Ectodermal cell (in vitro differentiated cells): ENCODE results near the gene RAP2C.

Experiments
- H3K27ac ChIP-seq: 2 replicates; pipeline ENCODE4 v1.7.0; 2013; ENCODE audit warnings: mild to moderate bottlenecking, low read depth, low read length; ENCODE audit not compliant: insufficient read depth, poor library complexity, severe bottlenecking
- H3K27me3 ChIP-seq: 2 replicates; pipeline ENCODE4 v1.7.0; 2013; ENCODE audit warnings: mild to moderate bottlenecking, low read length; ENCODE audit not compliant: insufficient read depth, control insufficient read depth, poor library complexity, severe bottlenecking
- H3K36me3 ChIP-seq: one replicate; pipeline ENCODE4 v1.7.0; 2013; ENCODE audit warnings: low read length; ENCODE audit not compliant: control insufficient read depth, insufficient read depth
- H3K4me1 ChIP-seq: one replicate; pipeline ENCODE4 v1.7.0; 2013; ENCODE audit warnings: low read length; ENCODE audit not compliant: control insufficient read depth, insufficient read depth
- H3K4me3 ChIP-seq: 2 replicates; pipeline ENCODE4 v1.7.0; 2013; ENCODE audit warnings: low read depth, low read length, control low read depth; ENCODE audit not compliant: insufficient read depth
- H3K9me3 ChIP-seq: 2 replicates; pipeline ENCODE4 v1.7.0; 2013; ENCODE audit warnings: mild to moderate bottlenecking, low read length, moderate library complexity; ENCODE audit not compliant: control insufficient read depth
- WGBS, 2 experiments: methylation state at CpG; one replicate each; pipeline ENCODE4 v1.1.7; 2013; ENCODE audit warnings: missing lambda C conversion rate in 2 of 2; 5-methylcytosine and 5-hydroxymethylcytosine counted together

RAP2C gene

DNA sequence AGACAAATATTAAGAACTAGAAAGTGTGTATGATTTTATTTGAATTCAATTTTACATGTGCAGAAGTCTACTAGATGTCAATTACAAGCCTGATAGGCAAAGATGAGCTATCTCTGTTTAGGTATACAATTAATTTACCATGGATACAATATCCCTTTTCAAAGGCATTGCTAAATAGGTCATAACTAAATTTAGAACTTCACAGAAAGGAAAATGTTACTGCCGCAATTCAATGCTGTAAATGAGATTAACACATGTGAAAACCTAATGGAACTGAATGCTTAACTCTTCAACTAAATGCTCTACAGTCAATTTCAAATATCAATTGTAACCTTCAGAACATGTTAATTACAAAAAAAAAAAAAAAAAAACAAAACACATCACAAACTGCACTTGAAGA, 14.6 kb downstream of the RAP2C start:
- Histone ChIP-seq H3K4me3 (no peak overlapping the region), H3K36me3 (no peaks in the 10 kb centered on the region), H3K9me3 (no peaks in the 10 kb centered on the region), H3K4me1 (no peaks in the 10 kb centered on the region), H3K27me3 (no peaks in the 10 kb centered on the region), H3K27ac (no peak overlapping the region)
- WGBS, 2 experiments, result 100% methylated on average over 1 of the region's 1 CpG

DNA sequence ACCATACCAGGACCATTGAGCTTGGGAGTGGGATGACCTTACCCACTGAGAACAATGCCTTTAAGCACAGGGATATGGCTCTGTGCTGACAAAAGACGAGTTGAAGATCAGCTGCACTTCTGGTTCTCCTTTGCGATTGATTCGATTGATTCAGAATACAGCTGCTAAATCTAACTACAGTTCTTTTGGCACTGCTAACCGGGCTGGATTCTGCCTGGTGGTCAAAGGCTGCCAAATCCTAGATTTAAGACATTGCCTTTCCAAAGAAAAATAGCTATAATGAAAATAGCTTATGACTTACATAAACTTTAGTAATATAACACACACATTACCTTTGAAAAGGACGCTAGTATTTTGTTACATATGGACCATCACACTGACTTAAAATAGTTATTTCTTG, 18.3 kb downstream of the RAP2C start:
- no peaks in the 10 kb centered on the region for H3K27me3 ChIP-seq
- H3K9me3 ChIP-seq, result no peaks in the 10 kb centered on the region
- WGBS, 2 experiments, result 89 to 97% methylated on average over 4 of the region's 5 CpGs

DNA sequence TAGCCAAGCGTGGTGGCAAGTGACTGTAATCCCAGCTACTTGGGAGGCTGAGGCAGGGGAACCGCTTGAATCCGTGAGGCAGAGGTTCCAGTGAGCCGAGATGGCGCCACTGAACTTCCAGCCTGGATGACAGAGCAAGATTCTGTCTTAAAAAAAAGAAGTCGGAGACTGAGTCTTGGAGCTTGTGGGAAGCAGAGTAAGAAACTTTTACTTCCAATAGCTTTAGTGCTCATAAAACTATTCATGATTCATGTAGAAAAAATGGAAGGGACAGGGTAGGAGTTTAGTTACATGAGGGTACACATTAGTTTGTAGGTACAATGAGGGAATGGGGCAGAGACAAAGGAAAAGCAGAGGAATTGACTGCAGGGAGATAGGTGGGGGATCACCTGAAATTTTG, 19.3 kb downstream of the RAP2C start:
- H3K36me3 ChIP-seq, result no peaks in the 10 kb centered on the region
- H3K9me3 ChIP-seq, result no peaks in the 10 kb centered on the region
- H3K4me3 ChIP-seq, result no peak overlapping the region
- WGBS, 2 experiments, result 81 to 89% methylated on average over 6 of the region's 6 CpGs
- no peaks in the 10 kb centered on the region for H3K27me3 ChIP-seq
- H3K27ac ChIP-seq, result no peak overlapping the region
- no peaks in the 10 kb centered on the region for H3K4me1 ChIP-seq

More for the DNA sequence above, 18.3 kb downstream of the RAP2C start:
- Histone ChIP-seq H3K36me3 (no peaks in the 10 kb centered on the region), H3K4me3 (no peak overlapping the region), H3K4me1 (no peaks in the 10 kb centered on the region), H3K27ac (no peak overlapping the region)

DNA sequence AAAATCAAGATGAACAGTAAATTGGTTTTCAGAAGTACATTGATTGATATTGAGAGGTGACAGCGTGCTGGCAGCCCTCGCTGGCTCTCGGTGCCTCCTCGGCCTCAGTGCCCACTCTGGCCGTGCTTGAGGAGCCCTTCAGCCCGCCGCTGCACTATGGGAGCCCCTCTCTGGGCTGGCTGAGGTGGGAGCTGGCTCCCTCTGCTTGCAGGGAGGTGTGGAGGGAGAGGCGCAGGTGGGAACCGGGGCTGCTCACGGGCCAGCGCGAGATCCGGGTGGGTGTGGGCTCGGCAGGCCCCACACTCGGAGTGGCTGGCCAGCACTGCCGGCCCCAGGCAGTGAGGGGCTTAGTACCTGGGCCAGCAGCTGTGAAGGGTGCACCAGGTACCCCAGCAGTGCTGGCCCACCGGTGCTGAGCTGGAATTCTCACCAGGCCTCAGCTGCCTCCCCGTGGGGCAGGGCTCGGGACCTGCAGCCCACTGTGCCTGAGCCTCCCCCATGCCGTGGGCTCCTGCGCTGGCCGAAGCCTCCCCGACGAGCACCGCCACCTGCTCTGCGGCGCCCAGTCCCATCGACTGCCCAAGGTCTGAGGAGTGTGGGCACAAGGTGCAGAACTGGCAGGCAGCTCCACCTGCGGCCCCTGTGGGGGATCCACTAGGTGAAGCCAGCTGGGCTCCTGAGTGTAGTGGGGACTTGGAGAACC, 25.2 kb downstream of the RAP2C start:
- 97% methylated on average over 28 to 29 of the region's 29 CpGs for WGBS, 2 experiments
- Histone ChIP-seq H3K9me3 (no peaks in the 10 kb centered on the region), H3K36me3 (no peaks in the 10 kb centered on the region), H3K27me3 (no peaks in the 10 kb centered on the region), H3K4me1 (no peaks in the 10 kb centered on the region), H3K4me3 (no peak overlapping the region), H3K27ac (no peak overlapping the region)

DNA sequence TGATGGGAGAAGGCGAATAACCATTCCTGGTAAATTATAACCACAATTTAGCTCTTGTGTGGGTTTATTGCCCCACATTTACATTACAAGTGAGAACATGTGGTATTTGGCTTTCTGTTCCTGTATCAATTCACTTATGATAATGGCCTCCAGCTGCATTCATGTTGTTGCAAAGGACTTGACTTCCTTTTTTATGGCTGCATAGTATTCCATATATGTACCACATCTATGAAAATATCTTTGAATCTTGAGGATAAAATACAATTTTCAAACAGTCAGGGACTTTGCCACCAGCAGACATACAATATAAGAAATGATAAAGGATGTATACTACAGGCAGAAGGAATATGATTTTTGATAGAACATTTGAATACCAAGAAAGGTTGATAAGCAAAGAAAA, 27.3 kb downstream of the RAP2C start:
- WGBS, 2 experiments, result 100% methylated on average over 1 of the region's 1 CpG; no CpG with 5 or more reads in 1 of the 2 experiments
- Histone ChIP-seq H3K9me3 (no peaks in the 10 kb centered on the region), H3K36me3 (no peaks in the 10 kb centered on the region), H3K27me3 (no peaks in the 10 kb centered on the region), H3K4me1 (no peaks in the 10 kb centered on the region), H3K27ac (no peak overlapping the region), H3K4me3 (no peak overlapping the region)

DNA sequence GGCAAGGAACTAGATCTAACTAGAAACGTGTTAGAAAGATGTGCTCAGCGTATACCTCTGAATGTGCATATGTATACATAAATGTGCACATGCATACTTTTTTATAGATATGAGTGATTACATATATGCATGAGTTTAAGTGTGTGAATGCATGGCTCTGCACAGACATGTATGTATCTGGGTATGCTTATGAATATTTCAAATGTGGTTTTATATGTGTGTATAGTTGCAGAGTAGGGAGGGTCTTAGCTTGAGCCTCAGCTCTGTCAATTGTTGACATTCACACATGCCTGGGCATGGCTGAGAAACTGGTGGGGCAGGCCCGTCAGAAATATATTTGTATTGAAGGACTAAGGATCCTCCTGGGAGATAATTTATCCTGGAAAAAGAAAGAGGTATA, 31.1 kb downstream of the RAP2C start:
- no peaks in the 10 kb centered on the region for H3K36me3 ChIP-seq
- H3K4me3 ChIP-seq, result no peak overlapping the region
- no peaks in the 10 kb centered on the region for H3K4me1 ChIP-seq
- no peaks in the 10 kb centered on the region for H3K9me3 ChIP-seq
- 90 to 94% methylated on average over 1 to 3 of the region's 3 CpGs for WGBS, 2 experiments
- no peak overlapping the region for H3K27ac ChIP-seq
- H3K27me3 ChIP-seq, result no peaks in the 10 kb centered on the region

DNA sequence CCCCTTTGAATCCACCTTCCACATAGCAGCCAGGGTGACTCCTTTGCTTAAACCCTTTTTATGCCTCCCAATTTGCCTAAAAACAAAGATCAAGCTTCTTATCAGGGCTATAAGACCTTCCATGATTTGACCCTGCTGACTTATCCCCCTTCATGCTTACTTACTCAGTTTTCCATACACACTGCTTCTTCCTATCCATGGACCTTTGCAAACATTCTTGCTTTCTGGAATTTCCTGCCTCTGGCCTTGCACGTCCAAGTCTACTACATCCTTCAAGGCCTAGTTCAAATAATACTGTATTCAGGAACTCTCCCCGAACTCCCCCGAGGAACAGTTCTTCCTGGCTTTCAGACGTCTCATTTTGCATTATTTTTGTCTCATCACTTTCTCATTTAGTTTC, 31.8 kb downstream of the RAP2C start:
- no peak overlapping the region for H3K27ac ChIP-seq
- H3K27me3 ChIP-seq, result no peaks in the 10 kb centered on the region
- H3K4me3 ChIP-seq, result no peak overlapping the region
- H3K9me3 ChIP-seq, result no peaks in the 10 kb centered on the region
- WGBS, 2 experiments, result 87 to 89% methylated on average over 4 of the region's 4 CpGs
- no peaks in the 10 kb centered on the region for H3K4me1 ChIP-seq
- H3K36me3 ChIP-seq, result no peaks in the 10 kb centered on the region

DNA sequence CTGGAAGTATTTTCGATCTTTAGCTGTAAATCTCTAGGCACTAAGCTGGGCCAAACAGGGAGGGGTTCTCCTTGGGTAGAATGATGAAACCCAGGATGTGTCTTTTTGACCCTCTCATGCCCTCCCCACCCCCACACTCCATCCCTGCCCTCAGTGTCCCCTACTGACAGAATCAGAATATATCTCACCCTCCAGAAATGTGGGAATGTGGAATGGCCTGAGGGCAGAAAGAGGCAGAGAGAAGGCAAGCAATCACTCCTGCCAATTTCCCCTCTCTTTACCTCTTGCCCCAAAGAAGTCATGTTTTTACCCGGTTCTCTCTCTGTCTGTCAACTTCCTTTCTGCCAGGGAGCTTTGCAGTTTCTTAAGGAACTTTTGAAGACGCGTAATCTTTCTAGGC, 34.4 kb downstream of the RAP2C start:
- Histone ChIP-seq H3K27me3 (no peaks in the 10 kb centered on the region), H3K36me3 (no peaks in the 10 kb centered on the region), H3K27ac (no peak overlapping the region), H3K4me3 (no peak overlapping the region), H3K4me1 (no peaks in the 10 kb centered on the region), H3K9me3 (no peaks in the 10 kb centered on the region)
- WGBS, 2 experiments, result 87 to 95% methylated on average over 4 of the region's 4 CpGs

DNA sequence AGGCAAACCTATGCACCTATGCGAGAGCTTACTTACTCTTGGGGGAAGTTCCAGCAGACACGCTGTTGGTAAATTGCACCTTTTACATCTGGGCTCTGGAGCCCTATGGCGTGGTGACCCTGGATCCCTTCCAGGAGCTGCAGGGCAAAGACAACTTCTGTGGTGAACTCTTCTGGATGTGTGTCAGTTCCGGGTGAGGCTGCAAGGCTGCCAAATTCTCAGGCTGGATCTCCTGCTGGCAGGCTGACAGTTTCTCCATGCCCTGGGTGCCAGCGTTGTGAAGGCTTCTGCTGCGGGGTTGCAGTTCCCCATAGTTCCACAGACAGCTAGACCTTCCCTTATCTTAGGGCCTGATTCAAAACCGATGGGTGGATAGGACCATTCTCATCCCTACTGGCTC, 37.9 kb downstream of the RAP2C start:
- no peak overlapping the region for H3K4me3 ChIP-seq
- H3K4me1 ChIP-seq, result no peaks in the 10 kb centered on the region
- WGBS, 2 experiments, result 89 to 94% methylated on average over 7 of the region's 7 CpGs
- no peaks in the 10 kb centered on the region for H3K9me3 ChIP-seq
- H3K27ac ChIP-seq, result no peak overlapping the region
- no peaks in the 10 kb centered on the region for H3K36me3 ChIP-seq
- H3K27me3 ChIP-seq, result no peaks in the 10 kb centered on the region

DNA sequence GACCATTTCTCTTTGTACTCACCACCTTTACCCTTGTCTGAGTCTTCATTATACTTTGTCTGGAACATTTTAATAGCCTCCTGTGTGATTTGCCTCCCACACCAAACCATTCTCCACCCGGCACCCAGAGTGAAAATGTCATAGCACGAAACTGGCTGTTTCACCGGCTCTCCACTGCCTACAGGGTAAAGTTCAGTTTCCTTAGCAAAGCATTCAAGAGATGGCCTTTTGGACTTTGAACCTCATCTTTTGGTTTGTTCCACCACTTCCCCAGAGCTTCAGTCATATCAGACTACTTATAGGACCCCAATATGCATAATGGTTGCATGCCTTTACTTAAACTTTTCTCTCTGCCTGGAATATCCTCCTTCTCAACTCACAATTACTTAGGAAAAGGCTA, 38.3 kb downstream of the RAP2C start:
- Histone ChIP-seq H3K27me3 (no peaks in the 10 kb centered on the region), H3K36me3 (no peaks in the 10 kb centered on the region), H3K27ac (no peak overlapping the region), H3K9me3 (no peaks in the 10 kb centered on the region), H3K4me3 (no peak overlapping the region), H3K4me1 (no peaks in the 10 kb centered on the region)
- 90 to 100% methylated on average over 3 of the region's 3 CpGs for WGBS, 2 experiments

DNA sequence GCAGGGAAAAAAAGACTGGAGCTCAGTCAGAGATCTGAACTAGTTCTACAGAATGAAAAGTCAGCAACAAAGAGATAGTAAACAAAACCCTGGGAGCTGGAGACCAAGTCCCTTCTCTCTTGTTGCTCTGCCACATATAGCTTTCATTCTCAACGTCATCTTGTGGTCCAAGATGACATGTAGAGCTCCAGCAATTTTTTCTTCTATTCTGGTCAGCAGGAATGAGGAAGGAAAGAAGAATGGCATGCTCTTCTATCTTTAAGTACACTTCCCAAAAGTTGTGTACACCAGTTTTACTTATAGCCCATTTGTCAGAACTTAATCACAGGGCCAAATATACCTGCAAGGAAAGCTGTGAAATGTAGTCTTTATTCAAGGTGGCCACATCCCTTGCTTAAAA, 45.6 kb downstream of the RAP2C start:
- WGBS, 2 experiments, result 14 to 44% methylated on average over 1 of the region's 1 CpG
- Histone ChIP-seq H3K27ac (no peak overlapping the region), H3K36me3 (no peaks in the 10 kb centered on the region), H3K9me3 (no peaks in the 10 kb centered on the region), H3K4me3 (no peak overlapping the region), H3K27me3 (no peaks in the 10 kb centered on the region), H3K4me1 (no peaks in the 10 kb centered on the region)
